ENCODE data around the gene TTC4.
"Not testable (repeated sequence)": the region's sequence is repeated elsewhere in the genome, so short reads cannot be mapped to it uniquely, and the experiment has no call there.

The TTC4 gene

GRCh38 chr1:54751426-54751825 lies 35.8 kb downstream of the TTC4 start:
- DNase-seq: no peak

GRCh38 chr1:54754045-54754444 lies 38.4 kb downstream of the TTC4 start:
- no peak for DNase-seq

DNA sequence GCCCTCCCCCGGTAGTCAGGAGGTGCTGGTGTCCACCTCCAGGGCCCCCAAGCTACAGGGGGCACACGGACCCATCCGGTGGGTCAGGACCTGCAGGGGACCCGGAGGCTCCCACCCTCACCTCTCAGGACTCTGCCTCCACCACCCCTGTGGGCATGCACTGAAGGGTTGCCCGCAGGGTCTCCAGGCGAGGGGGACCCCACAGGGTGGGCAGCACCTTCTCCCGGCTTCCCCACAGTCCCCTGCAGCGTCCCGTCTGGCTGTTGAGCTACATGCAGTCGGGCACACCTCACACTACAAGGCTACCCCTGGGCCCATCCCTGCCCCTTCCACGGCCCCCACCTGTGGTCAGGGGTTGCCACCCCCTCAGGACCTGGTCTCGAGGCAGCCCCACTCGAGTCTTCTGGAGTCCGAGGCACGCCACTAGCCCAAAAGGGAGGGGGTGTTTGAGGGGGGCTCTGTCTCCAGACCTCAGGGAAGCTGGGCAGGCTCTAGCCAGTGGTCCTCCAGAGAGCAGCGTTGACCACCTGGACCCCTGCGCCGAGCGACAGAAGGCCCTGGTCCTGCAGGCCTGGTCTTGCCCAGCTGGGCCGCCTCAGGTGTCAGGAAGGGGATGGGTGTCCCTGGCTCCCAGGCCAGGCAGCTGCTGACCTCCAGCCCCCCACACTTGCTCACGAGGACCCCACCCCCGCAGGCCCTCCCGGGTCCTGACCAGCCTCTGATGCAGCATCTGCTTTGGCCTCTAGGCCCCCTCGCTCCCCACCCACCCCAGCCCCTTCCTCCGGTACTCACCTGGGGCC lies 39.0 kb downstream of the TTC4 start:
- no peak for DNase-seq

- no peak for DNase-seq
Observed at GRCh38 chr1:54757833-54758232, 42.2 kb downstream of the TTC4 start.

DNA sequence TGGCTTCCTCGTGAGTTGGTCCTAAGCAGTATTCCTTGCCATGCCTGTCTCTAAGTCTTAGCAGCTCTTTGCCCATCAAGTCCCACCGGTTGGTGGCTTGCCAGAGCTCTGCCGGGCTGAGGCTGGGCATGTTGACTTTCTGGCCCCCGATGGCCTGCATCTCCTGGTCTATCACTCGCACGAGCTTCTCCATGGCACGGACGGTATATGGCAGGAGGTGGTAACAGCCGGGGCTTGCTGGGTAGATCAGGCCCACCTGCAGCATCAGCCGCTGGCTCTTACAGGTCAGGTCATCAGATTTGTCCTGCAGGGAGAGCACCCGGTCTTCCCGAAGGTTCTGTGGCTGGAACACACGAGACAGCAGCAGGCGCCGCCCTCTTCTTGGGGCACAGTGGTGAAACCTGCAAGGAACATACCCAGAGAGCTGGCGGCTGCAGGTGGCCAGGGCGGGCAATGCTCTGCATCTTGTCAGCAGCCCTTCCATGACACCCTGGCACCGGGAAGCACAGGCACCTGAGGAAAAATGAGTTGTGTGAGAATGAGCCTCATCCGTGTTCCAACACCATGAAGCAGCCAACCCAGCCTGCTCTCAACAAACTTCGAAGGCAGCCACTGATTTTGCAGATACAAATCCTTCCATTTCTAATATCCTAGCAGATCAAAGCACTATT lies 43.2 kb downstream of the TTC4 start:
- DNase-seq: no peak

GRCh38 chr1:54763816-54764132 lies 48.1 kb downstream of the TTC4 start:
- peak; percentile 10 to 16 for DNase-seq

- DNase-seq: peak; percentile 94 to 95
Observed at GRCh38 chr1:54764133-54764921, 48.7 kb downstream of the TTC4 start, which contains the start of gene PARS2. Gene PARS2 (minus strand): TSS chr1:54764523. CDS start chr1:54759161, 5,362 bp downstream.

DNA sequence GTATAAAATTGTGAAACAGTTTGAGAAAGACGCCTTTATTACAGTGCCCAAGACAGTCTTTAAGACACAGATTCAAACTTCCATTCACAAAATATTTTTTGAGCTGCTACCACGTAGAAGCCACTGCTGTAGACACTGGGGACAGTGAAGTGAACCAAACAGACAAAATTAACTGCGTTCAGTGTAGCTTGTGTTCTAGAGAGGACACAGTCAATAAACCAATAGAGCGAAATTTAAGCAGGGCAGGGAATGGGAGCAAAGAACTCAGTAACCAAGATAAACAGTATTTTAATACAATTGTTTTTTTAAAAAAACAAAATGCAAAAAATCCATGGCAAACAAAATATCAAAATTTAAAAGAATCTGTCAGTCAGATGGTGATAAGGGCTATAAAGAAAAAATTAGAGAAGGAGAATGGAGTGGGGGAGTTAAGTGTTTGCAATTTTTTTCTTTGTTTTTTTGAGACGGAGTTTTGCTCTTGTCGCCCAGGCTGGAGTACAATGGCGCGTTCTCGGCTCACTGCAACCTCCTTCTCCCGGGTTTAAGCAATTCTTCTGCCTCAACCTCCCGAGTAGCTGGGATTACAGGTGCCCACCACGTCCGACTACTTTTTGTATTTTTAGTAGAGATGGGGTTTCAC lies 49.4 kb downstream of the TTC4 start:
- DNase-seq: no peak

DNA sequence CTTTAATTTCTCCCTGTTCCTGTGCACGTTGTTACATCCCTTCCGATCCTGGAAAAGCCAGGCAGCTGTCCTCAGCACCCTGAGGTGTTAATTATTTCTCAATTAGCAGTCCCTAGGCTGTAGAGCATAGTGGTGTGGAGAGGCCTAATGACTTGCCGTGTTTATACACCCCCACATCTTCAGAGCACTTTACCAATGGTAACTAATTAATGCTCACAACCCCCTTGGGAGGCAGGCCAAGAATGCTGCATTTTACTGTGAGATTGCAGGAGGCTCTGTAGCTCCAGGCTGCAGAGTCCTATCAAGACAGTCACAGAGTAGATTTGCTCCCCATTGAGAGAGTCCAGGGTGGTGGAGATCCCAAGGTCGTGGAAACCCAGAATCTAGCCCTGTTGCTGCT lies 51.1 kb downstream of the TTC4 start:
- no peak for DNase-seq

- DNase-seq: no peak
Observed at GRCh38 chr1:54767526-54767925, 51.9 kb downstream of the TTC4 start.

- DNase-seq: no peak
Observed at GRCh38 chr1:54768093-54768492, 52.4 kb downstream of the TTC4 start.

GRCh38 chr1:54772951-54773350 lies 57.3 kb downstream of the TTC4 start:
- DNase-seq: no peak

DNA sequence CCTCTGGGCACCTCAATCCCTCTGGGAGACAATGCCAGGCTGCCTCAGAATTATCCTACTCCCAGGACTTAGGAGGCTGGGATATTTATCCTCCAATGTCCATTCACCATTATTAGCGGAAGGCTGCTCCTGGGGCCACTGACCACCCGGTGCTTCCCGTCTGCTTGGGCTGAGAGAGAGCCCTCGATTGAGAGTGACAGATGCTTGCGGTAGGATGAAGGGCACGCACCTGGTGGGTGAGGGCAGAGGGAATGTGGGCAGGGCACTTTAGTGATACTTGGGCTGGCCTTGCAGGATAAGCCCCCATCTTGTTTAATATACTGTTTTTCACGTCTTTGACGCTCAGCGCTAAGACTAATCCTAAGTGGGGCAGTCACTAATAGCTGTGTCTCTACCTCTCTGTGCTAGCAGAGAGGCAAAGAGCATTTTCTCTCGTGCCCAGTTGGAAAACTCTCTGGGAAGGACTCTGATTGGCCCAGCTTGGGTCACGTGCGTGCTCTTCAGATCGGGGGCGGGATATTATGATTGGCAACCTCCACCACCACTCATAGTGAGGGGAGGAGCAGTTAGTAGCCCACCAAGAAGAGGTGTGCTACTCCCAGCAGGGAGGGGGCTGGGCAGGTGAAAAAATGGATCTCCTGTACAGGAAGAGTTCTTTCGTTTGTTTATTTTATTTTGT lies 59.3 kb downstream of the TTC4 start:
- no peak for DNase-seq

DNA sequence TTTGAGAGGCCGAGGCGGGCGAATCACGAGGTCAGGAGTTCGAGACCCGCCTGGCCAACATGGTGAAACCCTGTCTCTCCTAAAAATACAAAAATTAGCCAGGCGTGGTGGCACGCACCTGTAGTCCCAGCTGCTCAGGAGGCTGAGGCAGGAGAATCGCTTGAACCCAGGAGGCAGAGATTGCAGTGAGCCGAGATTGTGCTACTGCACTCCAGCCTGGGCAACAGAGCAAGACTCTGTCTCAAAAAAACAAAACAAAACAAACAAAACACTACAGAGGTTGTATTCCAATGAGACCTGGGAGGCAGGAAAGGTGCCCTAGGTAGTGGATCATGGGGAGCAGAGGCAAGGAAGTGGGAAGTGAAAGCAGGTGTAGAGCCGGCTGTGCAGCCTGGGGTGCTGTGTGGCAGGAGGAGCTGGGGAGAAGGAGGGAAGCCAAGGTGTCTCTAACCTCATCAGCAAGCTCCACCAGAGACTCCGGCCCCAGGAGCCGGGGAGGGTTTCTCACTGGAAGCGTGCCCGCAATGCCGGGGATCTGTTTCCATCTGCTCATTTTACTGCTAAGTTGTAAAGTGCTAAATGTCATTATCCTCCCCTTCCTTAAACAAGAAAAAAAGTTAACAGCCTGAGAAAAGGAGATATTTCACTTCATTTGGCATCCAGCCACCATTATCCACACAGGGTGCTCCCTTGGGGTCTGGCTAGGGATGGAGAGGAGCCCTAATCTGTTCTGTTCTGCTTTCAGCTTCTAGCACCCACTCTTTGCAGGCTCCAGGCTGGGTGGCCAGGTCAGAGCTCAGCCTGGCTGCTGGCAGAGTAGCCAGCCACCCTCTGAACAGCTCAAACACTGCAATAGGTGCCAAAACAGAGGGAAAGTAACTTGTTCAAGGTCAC lies 60.4 kb downstream of the TTC4 start:
- DNase-seq: not testable (repeated sequence)

GRCh38 chr1:54777011-54777410 lies 61.4 kb downstream of the TTC4 start:
- DNase-seq: no peak

- DNase-seq: no peak
Observed at GRCh38 chr1:54777431-54777830, 61.8 kb downstream of the TTC4 start.

GRCh38 chr1:54781023-54781723 lies 65.5 kb downstream of the TTC4 start:
- DNase-seq: no peak

DNA sequence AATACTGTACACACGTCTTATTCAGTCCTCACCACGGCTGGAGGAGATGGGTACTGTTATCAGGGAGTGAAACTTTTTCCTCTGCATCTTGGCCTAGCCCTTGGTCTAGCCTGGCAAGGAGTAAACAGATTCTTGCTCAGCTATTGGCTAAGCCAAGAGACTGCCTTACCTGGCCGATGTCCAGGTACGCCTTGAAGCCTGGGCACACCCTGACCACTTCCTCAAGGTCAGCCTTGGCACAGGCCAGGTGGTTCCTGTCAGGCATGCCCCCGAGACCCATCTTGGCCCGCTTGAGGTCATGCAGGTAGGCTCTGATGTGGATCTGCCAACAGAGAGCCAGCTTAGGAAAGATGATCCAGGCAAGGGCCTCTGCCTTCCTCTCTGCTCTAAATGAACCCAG lies 66.5 kb downstream of the TTC4 start:
- no peak for DNase-seq

DNA sequence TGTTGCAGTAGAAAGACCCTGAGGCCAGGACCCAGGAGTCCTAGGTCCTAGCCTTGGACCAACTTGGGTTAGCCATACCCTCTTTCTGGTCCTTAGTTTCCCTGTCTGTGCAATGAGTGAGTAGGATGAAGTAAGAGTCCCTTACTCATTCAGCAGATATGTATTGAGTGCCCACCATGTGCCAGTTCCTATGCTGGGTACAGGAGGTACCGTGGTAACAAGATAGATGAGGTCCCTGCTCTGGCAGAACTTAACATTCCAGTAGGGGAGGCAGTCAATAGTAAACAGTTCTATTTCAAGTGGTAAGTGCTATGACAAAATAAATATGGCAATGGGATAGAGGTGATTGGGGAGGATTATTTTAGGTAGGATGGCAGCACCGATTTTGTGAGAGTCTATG lies 66.9 kb downstream of the TTC4 start:
- no peak for DNase-seq

DNA sequence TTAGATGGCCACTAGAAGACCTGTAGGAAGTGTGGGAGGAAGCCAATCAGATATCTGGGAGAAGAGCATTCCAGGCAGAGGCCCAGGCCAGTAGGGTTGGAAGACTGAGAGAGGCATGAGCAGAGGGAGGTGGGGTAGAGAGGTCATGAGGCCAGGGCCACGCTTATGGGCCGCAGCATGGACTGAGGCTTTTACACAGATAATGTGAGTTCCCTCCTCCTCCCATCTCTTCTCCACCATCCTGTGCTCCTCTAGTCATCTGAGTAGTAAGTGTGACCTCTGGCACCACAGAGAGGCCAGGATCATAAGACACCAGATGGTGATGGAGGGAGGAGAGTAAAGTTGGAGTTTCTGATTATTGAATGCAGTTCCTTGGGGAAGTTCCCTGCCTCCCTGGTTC lies 68.4 kb downstream of the TTC4 start:
- DNase-seq: no peak

DNA sequence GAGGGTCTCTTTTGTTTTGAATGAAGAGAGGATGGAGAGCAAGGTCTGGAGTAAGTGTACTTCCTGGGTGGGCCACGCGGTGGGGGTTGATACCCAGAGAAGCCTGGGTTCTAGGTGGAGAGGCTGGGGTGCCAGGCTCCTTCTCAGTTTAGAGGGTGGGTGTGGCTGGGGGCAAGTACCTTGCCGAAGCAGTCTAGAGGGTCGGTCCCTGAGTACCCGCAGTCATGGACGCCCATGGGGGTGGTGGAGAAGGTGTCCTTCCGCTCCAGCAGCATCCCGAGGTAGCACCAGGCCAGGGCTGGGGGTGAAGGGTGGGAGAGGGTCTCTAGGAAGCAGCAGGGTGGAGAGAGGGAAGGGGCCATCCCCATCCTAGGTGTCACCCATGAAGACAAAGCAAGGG lies 71.1 kb downstream of the TTC4 start:
- no peak for DNase-seq
